ENCODE measurements around the gene CAMK2B.

CAMK2B gene

GRCh38 chr7:44309271-44310091, 15.9 kb downstream of the CAMK2B start:
- DNase-seq: peak in 12 of 58 donors; percentile 21 to 68 (median 40)

DNA sequence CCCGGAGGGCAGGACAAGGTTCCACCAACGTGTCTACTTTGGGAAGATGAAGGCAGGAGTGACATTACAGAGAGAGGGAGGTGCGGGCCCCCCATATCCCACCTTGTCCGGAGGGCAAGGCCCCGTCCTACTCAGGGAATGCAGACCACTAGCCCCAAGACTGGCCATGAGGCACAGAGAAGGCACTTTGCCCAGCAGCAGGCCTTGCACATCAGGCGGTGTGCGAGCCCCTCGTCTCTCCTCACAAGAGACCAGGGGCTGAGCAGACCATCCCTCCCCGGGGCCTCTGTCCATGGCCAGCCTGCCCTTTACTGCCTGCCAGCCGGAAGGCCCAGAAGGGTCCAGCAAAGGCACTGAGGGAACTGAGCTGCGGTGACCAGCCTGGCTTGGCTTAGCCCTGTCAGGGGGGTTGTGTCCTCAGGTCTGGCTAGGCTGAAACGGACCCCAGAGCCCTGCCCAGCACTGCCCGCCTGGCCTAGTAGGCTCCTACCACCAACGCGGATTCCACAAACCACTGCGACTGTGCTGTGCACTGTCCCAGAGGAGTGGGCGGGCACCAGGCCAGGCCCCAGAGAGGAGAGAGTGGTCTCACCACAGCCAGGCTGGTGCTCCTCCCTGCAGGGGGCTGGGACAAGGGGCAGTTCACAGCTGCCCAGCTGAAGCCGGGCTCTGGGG, 16.7 kb downstream of the CAMK2B start:
- no peak for DNase-seq

DNA sequence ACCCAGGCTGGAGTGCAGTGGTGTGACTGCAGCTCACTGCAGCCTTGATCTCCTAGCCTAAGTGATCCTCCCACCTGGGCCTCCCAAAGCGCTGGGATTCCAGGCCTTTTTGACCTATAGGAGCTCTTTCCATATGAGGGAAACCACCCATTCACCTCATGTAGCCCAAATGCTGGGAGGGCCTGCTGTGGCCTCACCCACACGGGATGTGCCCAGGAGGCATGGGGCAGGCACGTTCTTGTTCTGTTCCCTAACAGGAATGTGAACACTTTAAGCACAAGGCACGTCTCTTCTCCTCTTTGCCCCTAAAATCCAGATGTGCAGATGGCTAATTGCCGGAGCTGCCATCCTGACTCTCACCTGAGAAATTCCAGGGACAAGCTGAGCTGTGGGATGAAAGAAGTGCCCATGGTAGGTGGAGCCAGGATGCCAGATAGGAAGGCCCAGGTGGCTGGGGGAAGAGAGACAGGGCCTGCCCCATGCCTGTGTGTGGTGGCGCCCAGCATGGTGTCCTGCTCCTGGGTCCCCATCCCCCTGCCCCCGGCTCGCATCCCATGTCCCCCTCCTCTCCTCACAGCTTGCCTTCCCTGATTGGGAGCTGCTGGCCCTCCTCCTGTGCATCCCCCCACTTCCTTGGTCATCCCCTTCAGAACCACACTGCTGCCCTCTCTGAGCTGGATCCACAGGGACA, 17.3 kb downstream of the CAMK2B start:
- DNase-seq: no peak

DNA sequence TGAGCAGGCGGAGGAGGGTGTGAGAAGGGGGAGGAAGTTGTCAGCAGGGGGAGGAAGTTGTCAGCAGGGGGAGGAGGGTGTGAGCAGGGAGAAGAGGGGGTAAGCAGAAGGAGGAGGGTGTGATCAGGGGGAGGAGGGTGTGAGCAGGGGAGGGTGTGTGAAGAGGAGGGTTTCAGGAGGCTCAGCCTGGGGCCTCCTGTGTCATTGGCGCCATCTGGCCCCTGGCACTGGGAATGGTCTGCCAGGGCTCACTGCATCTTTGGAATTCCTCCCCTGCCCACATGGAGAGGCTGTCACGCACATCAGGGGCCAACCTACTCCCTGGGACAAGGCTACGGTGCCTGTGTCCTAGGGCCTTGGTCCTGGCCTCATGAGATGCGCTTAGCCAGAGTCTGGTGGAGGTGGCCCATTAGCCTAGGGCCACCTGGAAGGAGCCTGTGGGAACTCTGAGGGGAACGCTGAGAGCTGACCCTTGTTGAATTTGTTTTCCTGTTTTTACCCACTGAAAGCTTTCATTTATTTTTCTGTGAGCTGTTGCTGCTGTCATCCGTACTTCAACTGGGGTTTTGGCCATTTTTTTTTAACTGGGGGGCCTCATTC, 18.0 kb downstream of the CAMK2B start:
- no peak for DNase-seq

- DNase-seq: no peak
These were observed 18.8 kb downstream of the CAMK2B start for GRCh38 chr7:44306606-44307005.

- no peak for DNase-seq
These were observed 19.6 kb downstream of the CAMK2B start for GRCh38 chr7:44305564-44306507.

DNA sequence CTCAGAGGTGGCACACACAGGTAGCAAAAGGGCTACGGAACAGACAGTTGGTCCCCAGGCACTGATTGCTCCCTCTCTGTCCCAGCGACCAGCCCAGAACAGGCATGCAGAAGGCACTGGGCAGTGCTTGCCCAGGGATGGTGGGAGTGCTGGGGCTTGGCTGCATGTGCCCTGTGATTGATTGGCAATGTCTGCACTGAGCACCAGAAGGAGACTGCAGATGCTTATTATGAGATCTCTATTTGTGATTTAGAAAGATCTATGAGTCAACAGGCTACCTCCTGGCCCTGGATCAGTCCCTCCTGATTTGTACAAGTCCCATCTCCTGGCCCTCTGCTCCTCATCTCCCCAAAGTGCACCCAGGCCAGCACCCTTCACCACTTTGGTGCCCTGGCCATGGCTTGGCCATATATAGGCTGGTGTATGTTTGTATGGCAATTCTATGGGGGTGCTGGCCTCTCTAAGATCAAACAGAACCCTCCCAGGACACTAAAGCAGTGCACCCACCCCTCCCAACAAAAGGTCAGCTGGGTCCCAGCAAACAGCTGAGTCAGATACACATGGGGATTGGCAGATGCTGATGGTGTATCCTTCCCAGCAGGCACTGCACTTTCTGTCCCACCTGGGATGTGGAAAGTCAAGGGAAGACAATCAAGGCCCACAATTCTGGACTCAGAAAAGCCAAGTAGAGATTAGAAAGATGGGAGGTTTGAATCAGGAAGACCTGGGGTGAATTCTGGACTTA, 30.9 kb downstream of the CAMK2B start:
- no peak for DNase-seq

DNA sequence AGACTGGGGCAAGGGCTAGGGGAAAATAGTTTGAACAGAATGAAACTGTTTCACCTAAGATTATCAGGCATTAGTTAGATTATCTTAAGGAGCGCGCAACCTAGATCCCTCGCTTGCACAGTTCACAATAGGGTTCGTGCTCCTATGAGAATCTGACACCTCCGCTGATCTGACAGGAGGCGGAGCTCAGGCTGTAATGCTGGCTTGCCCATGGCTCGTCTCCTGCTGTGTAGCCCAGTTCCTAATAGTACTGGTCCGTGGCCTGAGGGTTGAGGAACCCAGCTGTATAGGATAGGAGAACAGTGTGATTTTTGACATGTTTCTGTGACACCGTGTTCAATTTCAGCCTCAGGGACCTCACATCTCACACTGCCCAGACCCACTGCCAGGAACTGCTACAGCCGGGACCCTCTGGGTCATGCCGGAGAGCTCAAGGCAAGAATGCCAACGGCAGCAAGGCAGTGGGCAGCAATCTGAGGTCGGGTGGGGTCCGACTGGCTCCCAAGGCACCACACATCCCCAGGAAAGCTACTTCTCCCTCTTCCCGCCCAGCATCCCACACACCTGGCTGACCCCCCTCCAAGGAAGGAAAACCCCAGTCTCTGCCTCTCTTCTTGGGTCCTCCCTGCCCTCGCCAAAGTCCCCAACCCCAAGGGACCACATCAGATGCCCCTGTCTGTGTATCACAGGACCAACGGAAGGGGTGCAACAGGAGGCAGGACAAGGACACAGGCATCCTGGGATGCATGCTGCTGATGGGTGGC, 31.7 kb downstream of the CAMK2B start:
- no peak for DNase-seq

- DNase-seq: no peak
These were observed 32.4 kb downstream of the CAMK2B start for GRCh38 chr7:44292876-44293560.

DNA sequence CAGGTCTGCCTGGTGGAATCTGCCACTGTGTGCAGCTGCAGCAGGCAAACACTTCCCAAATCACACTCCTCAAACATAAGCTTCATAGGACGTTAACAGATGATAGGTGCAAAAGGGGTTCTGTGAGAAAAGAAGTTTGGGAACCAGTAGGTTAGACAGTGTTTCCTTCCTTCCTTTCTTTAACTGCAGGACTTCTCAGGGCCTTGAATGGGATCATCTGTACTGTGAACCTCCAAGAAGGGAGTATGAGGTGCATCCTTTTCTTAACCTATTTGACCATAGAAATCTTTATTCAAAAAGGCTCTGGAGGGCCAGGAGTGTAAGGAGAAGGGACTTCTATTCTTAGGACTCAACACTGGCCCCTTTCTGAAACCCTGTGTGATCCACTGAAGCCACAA, 33.0 kb downstream of the CAMK2B start:
- DNase-seq: no peak

GRCh38 chr7:44291733-44292419, 33.5 kb downstream of the CAMK2B start:
- DNase-seq: no peak

DNA sequence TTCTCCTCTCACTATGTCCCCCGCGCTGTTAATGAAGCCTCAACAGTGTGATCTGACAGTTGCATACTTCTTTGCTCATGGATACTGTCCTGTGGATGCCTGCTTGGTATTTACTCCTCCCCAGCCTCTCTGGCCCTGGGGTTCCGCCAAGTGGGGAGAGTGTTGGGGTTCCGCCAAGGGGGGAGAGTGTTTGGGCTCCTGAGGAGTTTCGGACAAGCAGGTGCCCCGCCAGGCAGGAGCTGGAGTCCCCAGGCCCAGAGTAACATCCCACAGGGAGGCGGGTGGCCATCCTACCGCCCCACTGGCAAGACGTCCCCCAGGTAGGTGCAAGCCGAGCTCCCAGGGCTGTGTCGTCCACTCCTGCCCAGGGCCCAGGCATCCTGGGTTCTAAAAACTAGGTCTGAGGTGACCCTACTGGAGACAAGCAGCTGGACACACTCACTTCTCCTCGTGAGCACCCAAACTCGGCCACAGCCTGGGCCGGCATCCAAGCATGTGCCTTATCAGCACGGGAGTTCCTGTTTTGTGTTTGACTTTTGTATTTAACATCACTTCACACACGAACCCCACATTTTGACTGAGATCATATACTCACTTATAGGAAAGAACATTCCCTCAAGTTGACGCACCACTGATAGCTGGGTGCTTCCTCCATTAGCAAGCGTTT, 34.2 kb downstream of the CAMK2B start:
- no peak for DNase-seq

DNA sequence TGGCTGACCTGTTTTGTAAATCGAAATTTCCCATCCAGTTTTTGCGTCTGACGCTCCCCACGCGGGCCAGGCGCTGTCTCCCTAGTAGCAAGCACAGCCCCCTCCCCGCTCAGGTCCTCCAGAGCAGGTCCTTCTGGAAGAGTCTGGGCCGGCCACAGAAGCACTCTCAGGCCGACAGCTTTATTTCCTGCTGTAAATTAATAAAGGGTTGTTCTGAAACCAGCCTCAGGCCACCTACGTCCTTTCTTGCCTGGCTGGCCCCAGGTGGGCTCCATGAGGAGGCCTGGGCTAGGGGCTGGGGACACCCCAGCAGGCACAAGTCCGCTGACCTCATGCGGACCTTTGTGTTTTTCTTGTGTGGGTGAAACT, 35.2 kb downstream of the CAMK2B start:
- no peak for DNase-seq

DNA sequence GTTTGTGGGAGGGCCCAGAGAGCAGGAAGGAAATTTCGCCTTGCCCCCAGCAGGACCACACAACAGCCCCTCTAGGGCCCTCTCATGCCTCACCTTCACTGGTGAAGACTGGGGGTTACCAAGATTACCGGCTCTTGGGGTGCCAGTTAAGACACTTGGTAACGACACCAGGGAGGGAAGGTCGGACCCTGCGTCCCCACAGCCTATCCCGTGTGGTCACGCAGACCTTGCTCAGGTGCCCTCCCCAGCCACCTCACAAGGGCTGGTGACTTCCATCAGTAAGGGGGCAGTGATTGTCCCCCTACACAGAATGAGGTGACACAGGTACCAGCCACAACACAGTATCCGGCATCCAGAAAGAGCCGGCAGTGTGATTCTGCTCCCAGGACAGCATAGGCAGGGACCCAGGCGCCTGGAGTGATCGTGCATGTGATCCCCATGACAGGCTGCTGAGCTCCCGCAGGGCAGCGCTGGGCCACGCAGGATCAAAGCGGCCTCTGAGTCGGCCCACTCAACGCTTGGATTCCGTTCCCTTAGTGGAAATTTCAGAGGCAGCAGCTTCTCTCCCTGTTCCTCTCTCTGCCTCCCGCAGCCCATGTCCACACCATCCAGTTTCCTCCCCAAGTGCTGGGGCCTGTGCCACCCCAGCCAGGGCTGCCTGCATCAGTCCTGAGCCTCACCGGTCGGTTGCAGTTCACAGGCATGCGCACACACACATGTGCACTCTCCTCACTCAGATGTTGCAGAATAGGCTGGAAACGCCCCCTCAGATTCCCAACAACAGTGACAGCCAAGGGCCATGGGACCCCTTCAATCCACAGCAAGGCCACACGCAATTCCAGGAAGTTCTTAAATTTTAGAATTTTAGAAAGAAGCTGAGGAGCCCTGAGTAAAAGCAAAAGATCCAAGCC, 35.8 kb downstream of the CAMK2B start:
- no peak for DNase-seq

GRCh38 chr7:44288811-44289340, 36.5 kb downstream of the CAMK2B start:
- no peak for DNase-seq

- no peak for DNase-seq
These were observed 37.1 kb downstream of the CAMK2B start for GRCh38 chr7:44288381-44288685.
